Activated T-cell treated with anti-CD3 and anti-CD28 coated beads for 48 hours (primary cell): ENCODE results near the gene CENPP.

Experiments
- DNase-seq: peaks from one replicate; pipeline ENCODE4 v3.0.0-alpha.2; 2020; ENCODE audit warnings: low read depth

Gene CENPP

DNA sequence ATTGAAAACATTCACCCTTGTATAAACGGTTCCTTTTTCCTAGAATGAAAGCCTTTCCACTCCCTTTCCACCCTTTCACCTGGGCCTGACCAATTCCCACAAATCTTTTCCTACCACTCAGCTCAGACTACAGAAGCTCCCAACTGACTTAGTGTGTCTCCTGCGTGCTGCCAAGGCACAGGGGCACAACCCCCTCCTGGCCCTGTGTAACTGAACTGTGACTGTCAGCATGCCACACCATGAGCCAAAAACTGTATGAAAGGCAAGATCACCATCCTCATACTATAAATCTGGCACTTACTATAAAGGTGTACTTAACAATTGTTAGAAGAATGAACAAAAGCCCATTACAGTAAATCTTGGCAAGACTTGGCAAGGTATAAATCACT is 12.1 kb upstream of the CENPP start:
- no peak for DNase-seq

DNA sequence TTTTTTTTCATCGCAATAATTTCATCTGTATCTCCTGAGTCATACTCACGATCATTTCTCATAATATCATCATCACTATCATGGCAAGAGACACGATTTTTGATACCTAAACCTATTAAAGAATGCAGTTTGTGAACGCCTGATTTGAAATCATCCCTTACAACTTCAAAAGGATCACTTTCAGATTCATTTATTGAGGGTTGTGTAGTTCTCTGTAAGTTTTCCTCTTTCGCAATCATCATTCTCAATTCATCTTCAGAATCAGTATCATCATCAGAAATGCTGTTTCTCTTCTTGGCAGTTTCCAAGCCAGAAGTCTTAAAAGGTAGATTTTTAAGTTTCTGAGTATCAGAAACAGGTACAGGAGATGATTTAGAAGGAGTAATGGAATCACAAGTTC is 10.3 kb upstream of the CENPP start:
- no peak for DNase-seq

DNA sequence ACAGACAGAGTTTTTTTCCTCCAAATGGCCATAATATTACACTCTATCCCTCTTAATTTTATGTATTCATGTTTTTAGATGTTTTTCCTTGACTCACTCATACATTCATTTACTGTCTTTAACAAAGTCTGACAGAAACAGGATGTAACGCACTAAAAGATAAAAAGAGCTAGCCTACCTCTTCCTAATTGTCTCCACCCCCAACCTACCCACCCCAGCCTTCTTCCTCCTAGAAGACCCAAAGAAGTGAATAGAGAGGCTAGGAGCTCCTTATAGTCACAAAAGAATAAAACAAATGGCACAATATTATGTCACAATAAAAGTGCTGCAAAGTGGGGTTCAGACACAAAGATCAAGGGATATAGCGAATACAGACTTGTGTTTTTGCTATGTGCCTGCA is 1.3 kb upstream of the CENPP start:
- no peak for DNase-seq

DNA sequence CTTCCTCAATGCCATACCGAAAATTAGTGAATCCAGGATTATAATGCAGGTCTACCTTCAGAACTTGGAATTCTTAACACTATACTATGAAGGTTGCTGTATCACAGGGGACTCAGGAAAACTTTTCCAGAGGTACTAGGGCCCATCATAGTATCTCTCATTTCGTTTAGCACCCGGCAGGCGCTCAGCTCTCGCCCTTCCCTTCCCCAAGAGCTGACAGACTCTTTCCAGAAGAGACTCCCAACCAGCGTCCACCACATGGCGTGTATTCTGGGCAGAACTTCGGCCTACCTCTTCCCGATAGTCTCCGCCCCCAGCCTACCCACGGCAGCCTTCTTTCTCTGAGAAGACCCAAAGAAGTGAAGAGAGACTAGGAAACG is 874 bp upstream of the CENPP start:
- no peak for DNase-seq

DNA sequence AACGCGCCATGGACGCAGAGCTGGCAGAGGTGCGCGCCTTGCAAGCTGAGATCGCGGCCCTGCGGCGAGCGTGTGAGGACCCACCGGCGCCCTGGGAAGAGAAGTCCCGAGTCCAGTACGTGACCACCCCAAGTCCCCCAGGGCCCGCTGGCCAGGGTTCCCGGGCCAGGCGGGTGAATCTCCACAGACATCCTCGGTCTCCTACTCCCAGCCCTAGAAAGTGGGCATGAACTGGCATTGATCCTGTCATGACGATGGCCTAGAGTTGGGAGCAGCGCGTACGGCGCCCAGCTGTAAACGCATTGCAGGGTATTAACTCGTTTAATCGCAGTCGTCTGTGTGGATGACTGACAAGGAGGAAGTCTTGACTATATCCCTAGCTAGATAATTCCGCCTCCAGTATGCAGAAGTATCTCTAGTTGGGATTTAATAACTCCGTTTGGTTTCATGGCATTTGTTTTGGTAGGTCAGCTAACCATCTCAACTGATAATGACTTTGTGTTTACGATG is 293 bp downstream of the CENPP start:
- DNase-seq, result no peak

DNA sequence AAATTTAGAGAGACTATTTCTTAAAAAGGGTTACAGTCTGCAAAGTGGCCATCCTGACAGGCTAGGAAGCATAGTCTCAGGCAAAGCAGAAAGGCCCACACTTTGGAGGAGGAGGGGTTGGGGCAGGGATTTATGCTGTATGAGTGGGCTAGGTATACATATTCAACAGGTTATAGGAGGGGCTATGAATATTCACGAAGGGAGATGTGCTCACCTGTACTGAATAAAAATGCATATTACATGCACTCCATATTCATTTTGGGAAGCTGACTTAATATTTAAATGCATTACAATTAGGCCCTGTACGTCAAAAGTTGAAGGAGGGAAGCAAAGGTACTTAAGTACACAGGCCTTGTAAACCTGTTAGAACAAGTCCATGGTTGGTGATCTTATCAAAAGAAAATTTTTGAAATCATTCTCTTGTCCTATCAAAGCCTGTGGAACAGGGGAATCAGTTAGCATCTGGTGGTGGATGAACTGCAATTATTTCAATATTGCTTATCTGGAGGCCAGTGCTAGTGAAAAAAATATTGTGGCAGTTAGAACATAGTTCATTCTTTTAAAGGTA is 1.6 kb downstream of the CENPP start:
- no peak for DNase-seq

DNA sequence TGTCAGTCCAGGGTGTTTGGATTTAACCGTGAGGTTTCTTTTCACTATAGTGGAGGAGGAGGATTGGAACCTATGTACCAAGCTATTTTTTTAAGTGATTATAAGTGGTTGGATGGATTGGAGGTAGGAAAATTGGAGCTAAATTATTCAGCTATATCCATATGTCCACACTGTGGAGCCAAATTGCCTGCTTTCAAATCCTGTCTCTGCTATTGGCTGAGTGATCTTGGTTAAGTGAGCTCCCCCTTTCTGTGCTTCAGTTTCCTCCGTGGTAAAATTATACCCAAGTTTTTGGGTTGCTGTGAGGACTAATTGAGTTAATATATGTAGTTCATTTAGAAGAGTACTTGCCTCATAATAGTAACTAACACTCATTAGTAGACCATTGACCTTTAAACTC is 2.5 kb downstream of the CENPP start:
- DNase-seq, result no peak

DNA sequence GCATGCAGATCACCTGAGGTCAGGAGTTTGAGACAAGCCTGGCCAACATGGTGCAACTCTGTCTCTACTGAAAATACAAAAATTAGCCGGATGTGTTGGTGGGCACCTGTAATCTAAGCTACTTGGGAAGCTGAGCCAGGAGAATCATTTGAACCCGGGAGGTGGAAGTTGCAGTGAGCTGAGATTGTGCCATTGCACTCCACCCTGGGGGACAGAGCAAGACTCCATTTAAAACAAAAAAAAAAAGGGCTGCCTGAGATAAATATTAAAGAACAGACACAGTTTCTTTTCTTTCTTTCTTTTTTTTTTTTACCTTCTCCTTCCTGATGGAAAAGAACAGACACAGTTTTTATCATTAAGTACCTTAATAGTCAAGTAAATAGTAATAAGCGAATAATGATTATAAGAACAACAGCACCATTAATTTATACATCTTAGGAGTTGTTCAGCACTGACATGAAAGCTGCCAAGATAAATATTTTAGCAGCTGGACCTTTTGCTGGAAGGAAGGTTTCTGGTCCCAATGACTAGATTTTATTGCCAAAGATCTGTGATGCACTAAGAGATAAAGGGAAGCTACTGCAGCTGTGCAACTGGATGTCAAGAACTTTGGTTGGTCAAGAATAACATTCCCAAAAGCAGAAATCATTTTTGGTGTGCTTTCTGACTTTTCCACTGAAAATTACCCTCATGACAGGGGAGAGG is 7.0 kb downstream of the CENPP start:
- no peak for DNase-seq

DNA sequence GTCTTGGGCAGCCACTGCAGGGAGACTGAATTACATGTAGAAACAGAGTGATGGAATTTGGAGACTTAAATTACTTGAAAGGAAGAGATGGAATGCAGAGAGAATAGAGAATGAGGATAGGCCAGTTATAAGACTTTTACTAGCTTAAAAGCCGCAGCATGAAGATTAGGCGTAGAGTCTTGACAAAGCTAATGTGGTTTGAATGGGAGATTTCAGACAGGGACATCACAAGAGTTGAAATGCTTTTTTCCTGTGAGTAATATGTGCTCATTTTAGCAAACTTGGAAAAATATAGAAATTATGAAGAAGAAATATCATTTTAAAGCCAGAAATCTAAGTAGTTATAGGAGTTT is 7.5 kb downstream of the CENPP start:
- DNase-seq, result no peak

DNA sequence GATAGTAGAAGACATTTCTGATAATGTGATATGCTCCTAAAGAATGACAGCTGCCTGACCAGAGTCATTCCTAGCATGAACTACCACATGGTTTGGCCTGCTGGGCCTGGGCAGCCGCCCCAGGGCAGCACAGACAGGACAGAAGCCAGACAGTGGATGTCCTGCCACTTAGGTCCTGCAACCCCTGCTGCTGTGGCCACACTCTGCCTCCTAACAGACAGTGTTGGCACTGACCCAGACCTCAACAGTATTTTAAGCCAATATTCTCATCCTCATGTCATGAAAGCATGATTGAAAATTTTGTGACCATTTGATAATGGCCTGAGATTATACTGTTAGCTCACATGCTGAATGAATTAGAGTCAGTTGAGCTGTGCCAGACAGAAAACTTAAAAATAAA is 15.8 kb downstream of the CENPP start:
- DNase-seq, result no peak

DNA sequence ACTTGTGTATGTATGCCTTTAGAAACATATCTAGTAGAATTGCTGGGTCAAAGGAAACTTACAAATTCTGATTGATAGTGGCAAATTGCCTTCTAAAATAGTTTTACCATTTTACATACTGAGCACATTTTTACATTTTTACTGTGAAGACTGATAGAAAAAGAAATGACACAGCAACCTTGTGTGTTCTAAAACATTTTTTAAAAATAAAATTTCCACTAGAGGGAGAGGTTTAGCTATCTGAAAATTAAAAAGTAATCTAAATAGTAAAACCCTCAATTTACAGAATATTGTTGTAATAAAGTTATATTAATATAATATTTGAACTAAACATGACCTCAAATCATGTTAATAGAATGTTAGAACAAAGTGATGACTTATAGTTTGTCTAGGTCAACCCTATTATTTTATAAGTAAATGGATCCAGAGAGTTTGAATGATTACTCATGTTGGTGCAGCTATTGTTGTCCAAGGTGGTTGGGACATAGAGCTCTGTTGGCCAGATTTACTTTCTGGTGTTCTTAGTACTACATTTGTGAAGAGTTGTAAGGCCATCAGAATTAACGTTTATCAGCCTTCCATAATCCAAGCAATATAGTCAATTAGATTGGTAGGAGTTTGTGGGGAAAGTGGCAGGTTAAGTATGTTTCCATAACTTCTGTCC is 17.2 kb downstream of the CENPP start:
- DNase-seq, result no peak

DNA sequence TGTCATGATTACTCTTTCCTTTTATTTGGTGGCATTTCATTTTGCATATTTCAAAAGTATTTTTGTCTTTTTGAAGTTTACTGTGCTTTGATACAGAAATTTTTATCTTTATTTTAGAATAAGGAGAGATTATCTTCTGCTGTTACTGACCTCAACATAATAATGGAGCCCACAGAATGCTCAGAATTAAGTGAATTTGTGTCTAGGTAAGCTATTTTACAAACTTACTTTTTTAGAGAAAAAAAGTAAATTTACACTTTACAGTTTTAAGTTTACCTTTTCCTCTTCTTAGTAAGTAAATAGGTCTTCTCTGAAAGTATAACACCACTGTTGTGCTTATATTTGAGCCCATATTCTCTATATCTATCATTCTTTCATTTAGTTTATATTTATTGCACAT is 19.8 kb downstream of the CENPP start:
- no peak for DNase-seq

DNA sequence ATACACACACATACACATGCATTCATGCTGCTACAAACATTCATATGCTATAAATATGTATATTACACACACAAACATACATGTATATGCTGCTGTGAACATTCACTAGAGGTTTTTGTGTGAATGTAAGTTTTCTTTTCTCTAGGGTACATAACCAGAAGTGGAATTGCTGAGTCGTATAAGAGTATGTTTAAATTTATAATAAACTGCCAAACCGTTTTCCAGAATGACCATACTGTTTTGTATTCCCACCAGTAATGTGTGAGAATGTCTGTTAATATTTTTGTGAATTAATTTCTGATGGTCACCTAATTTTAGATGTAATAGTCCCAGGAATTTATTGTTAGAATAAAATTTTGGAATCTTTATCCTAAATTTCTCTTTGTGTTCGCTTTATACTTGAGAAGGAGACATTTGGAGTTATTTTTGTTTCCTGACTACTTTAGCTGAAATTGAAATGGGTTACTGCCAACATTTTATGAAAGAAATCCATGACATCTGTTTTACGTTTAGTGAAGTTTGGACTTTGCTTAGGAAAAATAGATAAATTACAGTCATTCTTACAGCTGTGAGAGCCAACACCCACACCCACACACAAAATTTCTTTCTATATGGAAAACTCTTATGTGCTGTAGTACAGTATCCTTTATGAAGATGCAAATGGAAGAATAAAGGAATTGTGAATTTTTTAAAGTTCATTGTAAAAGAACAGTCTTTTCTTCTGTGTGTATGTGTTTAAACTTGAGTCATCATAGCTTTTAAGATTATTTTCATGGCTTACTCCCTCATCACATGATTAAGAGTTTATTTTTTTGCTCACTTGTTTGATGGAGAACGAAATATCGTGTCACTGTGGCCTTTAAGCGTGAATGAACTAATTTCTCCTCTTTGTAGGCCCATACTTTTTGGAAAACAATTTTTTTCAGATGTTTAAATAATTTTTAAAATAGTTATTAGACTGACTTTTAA is 24.3 kb downstream of the CENPP start:
- DNase-seq, result no peak

DNA sequence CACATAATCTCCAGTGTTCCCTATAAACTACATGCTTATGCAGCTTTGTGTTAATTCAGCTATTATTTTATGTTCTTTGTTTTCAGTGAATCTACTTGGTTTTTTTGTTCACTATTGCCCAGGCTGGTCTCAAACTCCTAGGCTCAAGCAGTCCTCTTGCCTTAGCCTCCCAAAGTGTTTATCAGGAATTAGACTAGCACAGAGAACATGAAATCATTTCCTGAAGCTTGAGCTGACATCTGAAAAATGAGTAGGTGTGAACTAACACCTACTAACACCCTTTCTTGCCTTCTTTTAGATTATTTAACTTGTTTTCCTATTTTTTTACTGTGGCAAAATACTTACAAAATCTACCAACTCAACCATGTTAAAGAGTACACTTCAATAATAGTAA is 25.0 kb downstream of the CENPP start:
- no peak for DNase-seq

DNA sequence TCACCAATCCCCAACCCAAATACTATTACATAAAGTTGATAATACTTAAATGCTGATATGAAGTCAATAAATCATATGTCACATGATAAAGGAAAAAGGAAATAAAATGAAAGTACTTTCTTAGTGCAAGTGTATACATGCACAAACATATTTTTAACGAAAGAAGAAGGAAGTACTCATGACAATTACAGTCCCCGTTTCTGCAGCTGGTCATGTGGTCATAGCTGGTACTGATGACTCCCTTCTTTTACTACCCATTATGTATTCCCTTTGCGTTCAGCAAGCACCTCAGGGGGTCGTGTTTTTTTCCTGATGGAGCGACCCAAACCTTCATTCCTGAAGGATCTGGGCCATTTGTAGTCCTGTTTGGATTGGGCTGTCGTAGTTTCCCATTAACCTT is 27.3 kb downstream of the CENPP start:
- no peak for DNase-seq

DNA sequence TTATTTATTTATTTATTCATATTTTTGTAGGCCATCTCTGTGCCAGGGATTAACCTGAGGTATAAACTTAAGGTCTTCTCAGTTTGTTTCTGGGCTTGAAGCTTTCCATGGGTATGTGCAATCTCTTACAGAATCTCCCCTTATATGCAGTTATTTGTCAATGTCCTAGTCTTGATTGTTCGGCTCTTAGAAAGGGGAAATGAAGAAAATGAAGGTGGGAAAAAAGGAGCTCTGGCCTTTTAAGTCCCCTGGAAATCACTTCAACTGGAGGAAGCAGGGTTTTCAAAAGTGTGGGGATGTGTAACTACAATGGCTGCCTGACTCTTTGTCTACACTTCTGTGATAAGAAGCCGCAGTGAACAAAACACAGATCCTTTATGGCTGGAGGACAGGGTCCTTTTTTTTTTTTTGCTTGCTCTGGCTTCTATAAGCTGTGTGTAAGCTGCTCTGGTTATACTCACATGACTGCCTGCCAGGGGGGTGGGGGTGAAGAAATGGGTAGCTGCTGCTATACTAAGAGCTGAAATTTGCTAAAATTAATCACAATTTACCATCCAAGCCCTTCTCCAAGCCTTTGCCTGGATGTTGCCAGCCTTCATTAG is 33.7 kb downstream of the CENPP start:
- DNase-seq, result no peak

DNA sequence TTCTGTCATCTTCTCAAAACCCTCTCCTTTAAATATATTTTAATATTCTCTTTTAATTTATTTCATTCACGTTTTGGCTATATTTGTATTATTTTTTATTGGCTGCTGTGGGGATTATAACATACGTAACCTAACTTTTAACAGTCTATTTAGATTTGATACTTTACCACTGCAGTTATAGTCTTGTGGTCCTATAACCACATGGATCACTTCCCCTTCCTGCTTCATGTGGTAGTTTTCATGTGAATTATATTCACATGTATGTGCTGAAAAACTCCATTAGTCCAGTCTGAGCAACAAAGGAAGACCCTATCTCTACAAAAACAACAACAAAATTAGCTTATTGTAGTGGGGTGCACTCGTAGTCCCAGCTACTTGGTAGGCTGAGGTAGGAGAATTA is 34.3 kb downstream of the CENPP start:
- DNase-seq, result no peak

DNA sequence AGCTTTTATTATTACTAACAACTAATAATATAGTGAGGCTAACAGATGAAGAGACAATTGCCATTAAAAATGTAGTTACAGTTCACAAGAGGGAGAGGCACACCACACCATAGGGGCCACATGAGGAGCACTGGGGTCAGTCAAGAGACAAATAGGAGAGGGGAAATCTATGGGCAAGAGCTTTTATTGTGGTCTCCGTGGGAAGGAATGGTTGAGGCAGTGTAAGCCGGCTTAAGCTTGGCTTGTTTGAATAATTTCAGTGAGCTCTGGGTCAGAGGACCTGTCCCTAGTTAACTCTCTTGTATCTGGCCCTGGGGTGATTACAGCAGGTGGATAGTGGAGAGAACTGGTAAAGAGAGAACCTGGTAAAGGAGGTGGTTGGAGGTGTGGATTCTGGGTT is 43.3 kb downstream of the CENPP start:
- DNase-seq, result no peak

DNA sequence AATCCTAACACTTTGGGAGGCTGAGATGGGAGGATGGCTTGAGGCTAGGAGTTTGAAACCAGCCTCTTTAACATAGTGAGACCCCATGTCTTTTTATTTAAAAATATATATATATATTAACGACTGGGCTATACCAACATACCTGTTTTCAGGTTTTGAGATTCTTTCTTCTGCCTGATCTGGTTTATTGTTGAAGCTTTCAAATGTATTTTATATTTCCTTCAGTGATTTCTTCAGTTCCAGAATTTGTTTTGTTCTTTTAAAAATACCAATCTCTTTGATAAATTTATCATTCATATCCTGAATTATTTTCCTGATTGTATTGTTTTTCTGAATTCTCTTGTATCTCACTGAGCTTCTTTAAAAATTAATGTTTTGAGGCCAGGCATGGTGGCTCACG is 47.4 kb downstream of the CENPP start:
- no peak for DNase-seq

DNA sequence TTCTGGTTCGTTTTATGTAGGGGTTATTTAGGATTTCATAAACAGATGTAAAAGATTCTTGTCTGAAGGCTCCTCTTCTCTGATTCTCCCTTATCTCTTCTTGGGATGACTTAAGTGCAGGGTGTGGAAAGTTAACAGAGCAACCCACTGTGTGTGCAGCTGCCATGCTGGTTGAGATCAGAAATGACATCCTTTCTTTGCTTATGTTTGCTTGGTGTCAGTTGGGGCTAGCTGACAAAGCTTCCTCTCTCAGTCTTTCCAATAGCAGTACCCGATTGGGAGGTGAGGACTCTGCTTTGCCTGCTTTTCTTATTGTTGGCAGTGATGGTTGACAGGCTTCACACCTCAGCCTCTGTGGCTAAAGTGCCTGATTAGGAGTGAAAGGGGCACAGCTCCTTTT is 52.1 kb downstream of the CENPP start:
- DNase-seq, result no peak

DNA sequence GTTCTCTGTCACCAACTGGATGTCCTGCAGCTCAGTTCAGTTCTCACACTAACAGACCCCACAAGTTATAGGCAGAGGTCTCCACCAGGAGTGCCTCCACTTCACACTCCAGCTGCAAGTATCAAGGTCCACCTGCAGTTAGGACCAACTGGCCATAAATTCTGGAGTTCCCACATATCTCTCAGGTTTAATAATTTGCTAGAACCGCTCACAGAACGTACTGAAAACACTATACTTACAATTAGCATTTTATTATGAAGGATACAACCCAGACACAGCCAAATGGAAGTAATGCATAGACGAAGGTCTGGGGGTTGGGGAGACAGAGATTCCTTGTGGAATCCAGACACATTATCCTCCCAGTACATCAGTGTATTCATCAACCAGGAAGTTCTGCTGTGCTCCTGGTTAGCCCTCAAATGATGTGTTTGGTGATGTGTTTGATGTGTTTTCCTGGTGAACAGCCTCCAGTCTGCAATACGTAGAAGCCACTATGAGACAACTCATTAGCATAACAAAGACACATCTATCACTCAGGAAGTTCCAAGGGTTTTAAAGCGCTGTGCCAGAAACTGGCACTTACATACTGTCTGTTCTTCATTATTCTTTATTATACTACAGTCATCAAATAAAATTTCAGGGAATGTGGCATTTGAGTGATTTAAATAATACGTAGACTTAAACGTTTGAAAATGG is 53.3 kb downstream of the CENPP start:
- DNase-seq, result no peak

DNA sequence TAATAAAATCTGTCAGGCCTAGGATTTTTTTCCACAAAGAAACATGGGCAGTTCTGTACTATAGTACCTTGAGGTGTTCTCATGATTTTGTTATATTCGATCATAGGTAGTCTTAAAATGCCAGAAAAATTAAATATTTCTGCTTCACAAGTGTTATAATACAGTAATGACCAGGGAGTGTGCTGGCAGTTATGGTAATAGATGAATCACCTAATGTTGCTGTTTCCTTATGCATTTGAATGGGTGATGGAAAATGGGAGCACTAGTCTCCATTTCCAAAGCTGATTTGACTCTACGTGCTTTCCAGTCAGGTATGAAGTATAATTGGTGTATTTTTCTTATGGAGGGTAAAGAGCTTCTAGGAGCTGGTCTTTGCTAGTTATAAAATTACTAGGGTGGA is 54.9 kb downstream of the CENPP start:
- DNase-seq, result no peak
